Left ventricle myocardium inferior (tissue), 1 donor: ENCODE measurements around the gene VSIG10L2. TPM values are rescaled to one million over a fixed set of nuclear protein-coding genes. Genes with fewer than 3 reads are reported as not detected.

Experiments used
- DNase-seq: peaks from one replicate; pipeline ENCODE4 v3.0.0-alpha.2; 2020
- H3K27ac ChIP-seq: fragments of 200-600 bp; replicated peaks from 2 replicates; pipeline ENCODE4 v1.8.0; 2021
- H3K27me3 ChIP-seq: fragments of 200-600 bp; 2 replicates; pipeline ENCODE4 v1.8.0; 2021; ENCODE audit warnings: low read depth
- H3K36me3 ChIP-seq: fragments of 200-600 bp; 2 replicates; pipeline ENCODE4 v1.8.0; 2021
- H3K4me1 ChIP-seq: fragments of 200-600 bp; 2 replicates; pipeline ENCODE4 v1.8.0; 2021
- H3K4me3 ChIP-seq: fragments of 200-600 bp; 2 replicates; pipeline ENCODE4 v1.8.0; 2021; ENCODE audit warnings: mild to moderate bottlenecking, moderate library complexity
- H3K9me3 ChIP-seq: fragments of 200-600 bp; replicated peaks from 2 replicates; pipeline ENCODE4 v1.8.0; 2021
- CTCF ChIP-seq: fragments of 200-600 bp; IDR thresholded peaks from 2 replicates; pipeline ENCODE4 v1.8.0; 2021; ENCODE audit warnings: antibody characterized with exemption, mild to moderate bottlenecking, borderline replicate concordance
- intact Hi-C: fragments of 100-400 bp; cut with micrococcal nuclease; formaldehyde crosslinking; loops from one replicate; pipeline ENCODE4 v1.11.0; 2022
- total RNA-seq: library from RNA; stranded (reverse); fragmentation: NEBNext Ultra II Directional; extraction: Animal tissue kit (Norgen Biotek cat#: 25700); gene quantifications from one replicate; pipeline ENCODE4 v1.2.1, GENCODE V29; 2021
- donor health status: DM: no; HTN: yes; CAD: no; lungs with severe emphysema.

Gene VSIG10L2
- total RNA-seq, 1 donor from 2014 or later, result 0.08 TPM

GRCh38 chr11:125918140-125918840 is 27.6 kb upstream of the VSIG10L2 start:
- intact Hi-C loops, result no loop called here
- no peak for TF ChIP-seq CTCF
- no peak for DNase-seq
- no peak overlapping the region for H3K4me3 ChIP-seq
- H3K36me3 ChIP-seq, result no peaks in the 10 kb centered on the region
- peaks cover 64% of the 10 kb centered on the region for H3K27me3 ChIP-seq
- no peaks in the 10 kb centered on the region for H3K9me3 ChIP-seq
- no peaks in the 10 kb centered on the region for H3K4me1 ChIP-seq
- H3K27ac ChIP-seq, result no peak overlapping the region

GRCh38 chr11:125921042-125921441 is 24.8 kb upstream of the VSIG10L2 start:
- H3K4me1 ChIP-seq, result no peaks in the 10 kb centered on the region
- intact Hi-C loops, result loop anchor here (5.0 kb wide), 1 partner anchor 276 kb away; no protein-coding TSS in a partner anchor
- TF ChIP-seq CTCF, result no peak
- H3K4me3 ChIP-seq, result no peak overlapping the region
- no peak overlapping the region for H3K27ac ChIP-seq
- H3K9me3 ChIP-seq, result no peaks in the 10 kb centered on the region
- H3K36me3 ChIP-seq, result no peaks in the 10 kb centered on the region
- DNase-seq, result no peak
- H3K27me3 ChIP-seq, result peaks cover 46% of the 10 kb centered on the region

GRCh38 chr11:125922156-125922555 is 23.7 kb upstream of the VSIG10L2 start:
- H3K27ac ChIP-seq, result no peak overlapping the region
- no peak for DNase-seq
- intact Hi-C loops, result loop anchor here (5.0 kb wide), 1 partner anchor 275 kb away; no protein-coding TSS in a partner anchor
- no peaks in the 10 kb centered on the region for H3K36me3 ChIP-seq
- peaks cover 34% of the 10 kb centered on the region for H3K27me3 ChIP-seq
- no peak overlapping the region for H3K4me3 ChIP-seq
- H3K9me3 ChIP-seq, result no peaks in the 10 kb centered on the region
- H3K4me1 ChIP-seq, result no peaks in the 10 kb centered on the region
- no peak for TF ChIP-seq CTCF

GRCh38 chr11:125923012-125923579 is 22.7 kb upstream of the VSIG10L2 start:
- Histone ChIP-seq H3K27me3 (peaks cover 31% of the 10 kb centered on the region), H3K4me1 (no peaks in the 10 kb centered on the region), H3K9me3 (no peaks in the 10 kb centered on the region), H3K36me3 (no peaks in the 10 kb centered on the region), H3K4me3 (no peak overlapping the region), H3K27ac (no peak overlapping the region)
- peak; percentile 36 for DNase-seq
- intact Hi-C loops, result loop anchor here (5.0 kb wide), 1 partner anchor 274 kb away; no protein-coding TSS in a partner anchor
- TF ChIP-seq CTCF, result peak; percentile 88

GRCh38 chr11:125923633-125924032 is 22.2 kb upstream of the VSIG10L2 start:
- Histone ChIP-seq H3K36me3 (no peaks in the 10 kb centered on the region), H3K9me3 (no peaks in the 10 kb centered on the region), H3K27me3 (peaks cover 27% of the 10 kb centered on the region), H3K27ac (no peak overlapping the region), H3K4me3 (no peak overlapping the region), H3K4me1 (no peaks in the 10 kb centered on the region)
- TF ChIP-seq CTCF, result no peak
- intact Hi-C loops, result loop anchor here (5.0 kb wide), 1 partner anchor 274 kb away; no protein-coding TSS in a partner anchor
- DNase-seq, result no peak
